OCI-LY7 (cell line): Measurements from ENCODE around the gene GPD1L.

Source experiments
- EZH2phosphoT487 ChIP-seq: fragments of 200-600 bp; sonication (generic); IDR thresholded peaks from 2 replicates; pipeline ENCODE4 v1.6.1; 2018; ENCODE audit warnings: low read depth, borderline replicate concordance, mild to moderate bottlenecking, mixed run types, antibody characterized with exemption, low read length, moderate library complexity, mixed read lengths
- TF ChIP-seq, protein P1 (sequence below): fragments of 200-600 bp; sonication (generic); conservative IDR thresholded peaks from 2 replicates; pipeline ENCODE4 v1.5.1; 2014; ENCODE audit warnings: mild to moderate bottlenecking, antibody characterized with exemption, low read length, moderate library complexity, mixed read lengths

DNA sequence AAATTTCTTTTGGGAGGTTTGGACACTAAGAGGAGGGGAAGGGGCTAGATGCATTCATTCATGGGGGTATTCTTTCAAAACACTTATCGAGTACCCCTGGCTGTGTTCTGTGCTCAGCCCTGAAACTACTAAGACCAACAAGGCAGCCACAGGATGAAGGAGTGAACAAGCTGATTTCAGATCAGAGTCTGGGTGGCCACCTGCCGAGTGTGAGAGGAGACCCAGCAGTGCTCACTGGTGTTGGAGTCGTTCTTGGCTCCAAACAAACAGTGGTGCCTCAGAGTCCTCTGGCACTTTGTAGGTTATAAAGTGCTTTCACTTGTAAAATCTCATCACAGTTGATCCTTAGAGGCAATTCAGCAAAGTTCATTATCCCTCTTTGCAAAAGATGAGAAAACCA lies 83.3 kb downstream of the GPD1L start:
- TF ChIP-seq, protein P1, sequence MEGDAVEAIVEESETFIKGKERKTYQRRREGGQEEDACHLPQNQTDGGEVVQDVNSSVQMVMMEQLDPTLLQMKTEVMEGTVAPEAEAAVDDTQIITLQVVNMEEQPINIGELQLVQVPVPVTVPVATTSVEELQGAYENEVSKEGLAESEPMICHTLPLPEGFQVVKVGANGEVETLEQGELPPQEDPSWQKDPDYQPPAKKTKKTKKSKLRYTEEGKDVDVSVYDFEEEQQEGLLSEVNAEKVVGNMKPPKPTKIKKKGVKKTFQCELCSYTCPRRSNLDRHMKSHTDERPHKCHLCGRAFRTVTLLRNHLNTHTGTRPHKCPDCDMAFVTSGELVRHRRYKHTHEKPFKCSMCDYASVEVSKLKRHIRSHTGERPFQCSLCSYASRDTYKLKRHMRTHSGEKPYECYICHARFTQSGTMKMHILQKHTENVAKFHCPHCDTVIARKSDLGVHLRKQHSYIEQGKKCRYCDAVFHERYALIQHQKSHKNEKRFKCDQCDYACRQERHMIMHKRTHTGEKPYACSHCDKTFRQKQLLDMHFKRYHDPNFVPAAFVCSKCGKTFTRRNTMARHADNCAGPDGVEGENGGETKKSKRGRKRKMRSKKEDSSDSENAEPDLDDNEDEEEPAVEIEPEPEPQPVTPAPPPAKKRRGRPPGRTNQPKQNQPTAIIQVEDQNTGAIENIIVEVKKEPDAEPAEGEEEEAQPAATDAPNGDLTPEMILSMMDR, result no peak
- no peak for TF ChIP-seq EZH2phosphoT487
